Measurements from ENCODE around the gene TCF4. TPM values are rescaled to one million over a fixed set of nuclear protein-coding genes. Genes with fewer than 3 reads are reported as not detected.

TCF4 gene
- total RNA-seq, 1 experiment from 2014 or later = 2.3 TPM

GRCh38 chr18:55430026-55430425 is 158.0 kb downstream of the TCF4 start:
- ChIA-PET CTCF (no interaction called here), POLR2A (no interaction called here)
- no peaks in the 10 kb centered on the region for H3K36me3 ChIP-seq (ENCODE audit: control insufficient read depth, insufficient read depth, low read length)
- no TSS peak for BruUV-seq (replicated peaks)
- intact Hi-C loops (cut with micrococcal nuclease; ENCODE audit: unreplicated experiment) = no loop called here
- H3K4me1 ChIP-seq (ENCODE audit: control insufficient read depth, insufficient read depth, low read length) = no peaks in the 10 kb centered on the region
- in situ Hi-C loops (cut with HindIII; ENCODE audit: low pct_unique_long_range_greater_than_20kb, low sequenced_read_pairs) = no loop called here
- DNase-seq (ENCODE audit: low read depth, low spot score) (no peak), ATAC-seq (no peak)
- H3K27ac ChIP-seq (ENCODE audit: low read length) = no peak overlapping the region
- H3K9me3 ChIP-seq (ENCODE audit: control insufficient read depth, insufficient read depth, low read depth, low read length) = no peaks in the 10 kb centered on the region
- H3K4me3 ChIP-seq (ENCODE audit: low read depth in 2 of 2, low read length in 2 of 2) = no peak overlapping the region
- TF ChIP-seq CTCF (IDR thresholded peaks at IDR 0.05) (no peak), TCF7L2 (IDR thresholded peaks at IDR 0.05; ENCODE audit: low read depth, low read length) (no peak), POLR2AphosphoS5 (IDR thresholded peaks at IDR 0.05; ENCODE audit: low read depth, low read length) (no peak), REST (IDR thresholded peaks at IDR 0.05; ENCODE audit: insufficient read depth in 1 of 2, low read depth in 2 of 2, low read length in 1 of 2) (no peak), SIN3A (IDR thresholded peaks at IDR 0.05; ENCODE audit: borderline replicate concordance, insufficient read depth, low read depth, low read length) (no peak)
- H3K27me3 ChIP-seq (ENCODE audit: control insufficient read depth, insufficient read depth, low read length) = no peaks in the 10 kb centered on the region

GRCh38 chr18:55427951-55428350 is 160.0 kb downstream of the TCF4 start:
- in situ Hi-C loops (cut with HindIII; ENCODE audit: low pct_unique_long_range_greater_than_20kb, low sequenced_read_pairs) (no loop called here), intact Hi-C loops (cut with micrococcal nuclease; ENCODE audit: unreplicated experiment) (no loop called here)
- ATAC-seq (no peak), DNase-seq (ENCODE audit: low read depth, low spot score) (no peak)
- H3K4me1 ChIP-seq (ENCODE audit: control insufficient read depth, insufficient read depth, low read length) = no peaks in the 10 kb centered on the region
- H3K4me3 ChIP-seq (ENCODE audit: low read depth in 2 of 2, low read length in 2 of 2) = no peak overlapping the region
- ChIA-PET POLR2A (no interaction called here), CTCF (no interaction called here)
- no peaks in the 10 kb centered on the region for H3K27me3 ChIP-seq (ENCODE audit: control insufficient read depth, insufficient read depth, low read length)
- TF ChIP-seq POLR2AphosphoS5 (IDR thresholded peaks at IDR 0.05; ENCODE audit: low read depth, low read length) = no peak
- TF ChIP-seq TCF7L2 (IDR thresholded peaks at IDR 0.05; ENCODE audit: low read depth, low read length) = no peak
- TF ChIP-seq REST (IDR thresholded peaks at IDR 0.05; ENCODE audit: insufficient read depth in 1 of 2, low read depth in 2 of 2, low read length in 1 of 2) = no peak
- TF ChIP-seq CTCF (IDR thresholded peaks at IDR 0.05) = no peak
- no peak for TF ChIP-seq SIN3A (IDR thresholded peaks at IDR 0.05; ENCODE audit: borderline replicate concordance, insufficient read depth, low read depth, low read length)
- no peaks in the 10 kb centered on the region for H3K36me3 ChIP-seq (ENCODE audit: control insufficient read depth, insufficient read depth, low read length)
- H3K27ac ChIP-seq (ENCODE audit: low read length) = no peak overlapping the region
- no peaks in the 10 kb centered on the region for H3K9me3 ChIP-seq (ENCODE audit: control insufficient read depth, insufficient read depth, low read depth, low read length)
- no TSS peak for BruUV-seq (replicated peaks)

Measured in Panc1 (cell line).